ENCODE measurements around the gene IGF2R. TPM values are rescaled to one million over a fixed set of nuclear protein-coding genes. Genes with fewer than 3 reads are reported as not detected.

Gene IGF2R
- total and polyA plus RNA-seq, 2 donors (not counting 1 experiment from before 2014, with no cell fraction given) = 9.5 to 53.3 TPM

GRCh38 chr6:159984268-159984786 is 15.4 kb downstream of the IGF2R start:
- no peak overlapping the region for H3K4me3 Mint-ChIP-seq
- H3K9me3 Mint-ChIP-seq (ENCODE audit: insufficient read depth) = no peaks in the 10 kb centered on the region
- Histone ChIP-seq H3K4me1 (ENCODE audit: control insufficient read depth in 2 of 2, insufficient read depth in 2 of 2, low read length in 2 of 2) (peaks cover 40 to 51% of the 10 kb centered on the region in 2 donors), H3K4me3 (ENCODE audit: control extremely low read depth in 1 of 5, extremely low read depth in 1 of 5, insufficient read depth in 1 of 5, low read depth in 2 of 5, low read length in 4 of 5) (no peak overlapping the region), H2AFZ (ENCODE audit: insufficient read depth, low read depth, low read length, poor library complexity, severe bottlenecking) (no peak overlapping the region), H3K27ac (ENCODE audit: low read length in 2 of 2) (no peak overlapping the region), H3K79me2 (ENCODE audit: control insufficient read depth, insufficient read depth, low read length) (peaks cover 99% of the 10 kb centered on the region), H4K20me1 (ENCODE audit: control insufficient read depth, insufficient read depth, low read length, poor library complexity, severe bottlenecking) (peaks cover 96% of the 10 kb centered on the region), H3K9me3 (ENCODE audit: control extremely low read depth in 1 of 3, control insufficient read depth in 2 of 3, insufficient read depth in 1 of 3, low read length in 2 of 3) (peaks cover 0 to 4% (median 0%) of the 10 kb centered on the region in 3 donors), H3K9ac (ENCODE audit: low read length) (no peak overlapping the region), H3K4me2 (replicated peaks; ENCODE audit: low read depth, low read length, poor library complexity, severe bottlenecking) (no peak overlapping the region), H3K27me3 (replicated peaks in 1 of 4; ENCODE audit: control extremely low read depth in 1 of 4, control insufficient read depth in 3 of 4, insufficient read depth in 4 of 4, low read length in 3 of 4) (no peaks in the 10 kb centered on the region), H3K36me3 (replicated peaks in 1 of 2; ENCODE audit: control extremely low read depth in 1 of 2, control insufficient read depth in 1 of 2, extremely low read depth in 1 of 2, insufficient read depth in 2 of 2, low read length in 1 of 2) (no peaks in the 10 kb centered on the region)
- ChIA-PET POLR2A (no interaction called here), CTCF (no interaction called here)
- TF ChIP-seq CTCF (IDR thresholded peaks at IDR 0.05) (no peak), EZH2 (IDR thresholded peaks at IDR 0.05; ENCODE audit: borderline replicate concordance, insufficient read depth, low read depth, low read length, poor library complexity, severe bottlenecking) (no peak)
- DNase-seq = no peak
- intact Hi-C loops (cut with micrococcal nuclease) = loop anchor here (5.0 kb wide), 2 partner anchors 33 to 83 kb away; no protein-coding TSS in a partner anchor
- peaks cover 63% of the 10 kb centered on the region for H3K4me1 Mint-ChIP-seq
- H3K27me3 Mint-ChIP-seq = no peaks in the 10 kb centered on the region
- no peak for ATAC-seq (ENCODE audit: low read depth)
- no peak overlapping the region for H3K27ac Mint-ChIP-seq
- WGBS (ENCODE audit: insufficient coverage) = 90% methylated on average over 5 of the region's 11 CpGs

- Histone ChIP-seq H3K27me3 (replicated peaks in 1 of 4; ENCODE audit: control extremely low read depth in 1 of 4, control insufficient read depth in 3 of 4, insufficient read depth in 4 of 4, low read length in 3 of 4) (no peaks in the 10 kb centered on the region), H2AFZ (ENCODE audit: insufficient read depth, low read depth, low read length, poor library complexity, severe bottlenecking) (no peak overlapping the region), H3K36me3 (replicated peaks in 1 of 2; ENCODE audit: control extremely low read depth in 1 of 2, control insufficient read depth in 1 of 2, extremely low read depth in 1 of 2, insufficient read depth in 2 of 2, low read length in 1 of 2) (no peaks in the 10 kb centered on the region), H3K27ac (ENCODE audit: low read length in 2 of 2) (no peak overlapping the region), H3K9me3 (ENCODE audit: control extremely low read depth in 1 of 3, control insufficient read depth in 2 of 3, insufficient read depth in 1 of 3, low read length in 2 of 3) (no peaks in the 10 kb centered on the region), H3K4me2 (replicated peaks; ENCODE audit: low read depth, low read length, poor library complexity, severe bottlenecking) (no peak overlapping the region), H3K4me1 (ENCODE audit: control insufficient read depth in 2 of 2, insufficient read depth in 2 of 2, low read length in 2 of 2) (peaks cover 46 to 53% of the 10 kb centered on the region in 2 donors), H3K4me3 (ENCODE audit: control extremely low read depth in 1 of 5, extremely low read depth in 1 of 5, insufficient read depth in 1 of 5, low read depth in 2 of 5, low read length in 4 of 5) (no peak overlapping the region), H4K20me1 (ENCODE audit: control insufficient read depth, insufficient read depth, low read length, poor library complexity, severe bottlenecking) (peaks cover 95% of the 10 kb centered on the region), H3K79me2 (ENCODE audit: control insufficient read depth, insufficient read depth, low read length) (peaks cover 100% of the 10 kb centered on the region), H3K9ac (ENCODE audit: low read length) (no peak overlapping the region)
- H3K9me3 Mint-ChIP-seq (ENCODE audit: insufficient read depth) = no peaks in the 10 kb centered on the region
- H3K27ac Mint-ChIP-seq = no peak overlapping the region
- ATAC-seq (ENCODE audit: low read depth) (no peak), DNase-seq (no peak)
- intact Hi-C loops (cut with micrococcal nuclease) = no loop called here
- WGBS (ENCODE audit: insufficient coverage) = 95% methylated on average over 7 of the region's 11 CpGs
- ChIA-PET CTCF (no interaction called here), POLR2A (no interaction called here)
- H3K27me3 Mint-ChIP-seq = no peaks in the 10 kb centered on the region
- TF ChIP-seq EZH2 (IDR thresholded peaks at IDR 0.05; ENCODE audit: borderline replicate concordance, insufficient read depth, low read depth, low read length, poor library complexity, severe bottlenecking) (no peak), CTCF (IDR thresholded peaks at IDR 0.05) (no peak)
- peaks cover 63% of the 10 kb centered on the region for H3K4me1 Mint-ChIP-seq
- no peak overlapping the region for H3K4me3 Mint-ChIP-seq
Observed at GRCh38 chr6:159985296-159985945, 16.5 kb downstream of the IGF2R start.
